Measurements from ENCODE around the gene MAP3K14. TPM values are rescaled to one million over a fixed set of nuclear protein-coding genes. Genes with fewer than 3 reads are reported as not detected.

The MAP3K14 gene
- total RNA-seq, 2 donors from 2014 or later, result 12.5 to 16.1 TPM

DNA sequence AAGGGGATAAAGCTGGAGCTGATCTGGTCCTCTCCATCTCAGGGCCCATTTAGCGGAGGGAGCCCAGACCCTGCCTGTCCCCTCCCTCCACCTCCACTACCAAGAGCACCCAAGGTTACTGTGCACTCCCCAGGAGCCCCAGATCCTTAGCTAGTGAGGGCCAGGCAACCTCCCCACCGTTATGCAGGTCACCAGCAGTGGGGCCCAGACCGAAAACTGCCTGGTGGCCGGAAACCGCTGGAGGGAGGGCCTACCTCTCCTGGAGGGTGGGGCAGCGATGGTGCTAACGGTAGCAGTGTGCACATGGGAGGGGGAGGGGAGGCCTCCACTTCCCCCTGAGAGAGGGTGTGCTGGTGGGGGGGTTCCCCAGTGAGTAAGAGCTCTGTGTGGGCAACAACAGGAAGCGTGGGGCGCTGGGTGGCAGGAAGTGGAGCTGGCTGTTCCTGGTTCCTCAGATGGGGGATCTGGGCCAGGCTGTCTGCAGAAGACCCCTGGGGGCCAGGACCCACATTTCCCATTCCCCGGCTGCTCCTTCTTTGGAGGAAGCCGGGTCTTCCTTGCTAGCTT is 90.8 kb downstream of the MAP3K14 start:
- H3K4me1 ChIP-seq (replicated peaks), result no peaks in the 10 kb centered on the region
- no peaks in the 10 kb centered on the region for H3K9me3 ChIP-seq
- H3K36me3 ChIP-seq, result no peaks in the 10 kb centered on the region
- H3K4me3 ChIP-seq, result no peak overlapping the region
- intact Hi-C loops (cut with DNase I), result no loop called here
- H3K27me3 ChIP-seq (replicated peaks; ENCODE audit: insufficient read depth), result no peaks in the 10 kb centered on the region
- 79% methylated on average over 11 of the region's 11 CpGs for WGBS
- no peak overlapping the region for H3K27ac ChIP-seq
- TF ChIP-seq, protein P1, sequence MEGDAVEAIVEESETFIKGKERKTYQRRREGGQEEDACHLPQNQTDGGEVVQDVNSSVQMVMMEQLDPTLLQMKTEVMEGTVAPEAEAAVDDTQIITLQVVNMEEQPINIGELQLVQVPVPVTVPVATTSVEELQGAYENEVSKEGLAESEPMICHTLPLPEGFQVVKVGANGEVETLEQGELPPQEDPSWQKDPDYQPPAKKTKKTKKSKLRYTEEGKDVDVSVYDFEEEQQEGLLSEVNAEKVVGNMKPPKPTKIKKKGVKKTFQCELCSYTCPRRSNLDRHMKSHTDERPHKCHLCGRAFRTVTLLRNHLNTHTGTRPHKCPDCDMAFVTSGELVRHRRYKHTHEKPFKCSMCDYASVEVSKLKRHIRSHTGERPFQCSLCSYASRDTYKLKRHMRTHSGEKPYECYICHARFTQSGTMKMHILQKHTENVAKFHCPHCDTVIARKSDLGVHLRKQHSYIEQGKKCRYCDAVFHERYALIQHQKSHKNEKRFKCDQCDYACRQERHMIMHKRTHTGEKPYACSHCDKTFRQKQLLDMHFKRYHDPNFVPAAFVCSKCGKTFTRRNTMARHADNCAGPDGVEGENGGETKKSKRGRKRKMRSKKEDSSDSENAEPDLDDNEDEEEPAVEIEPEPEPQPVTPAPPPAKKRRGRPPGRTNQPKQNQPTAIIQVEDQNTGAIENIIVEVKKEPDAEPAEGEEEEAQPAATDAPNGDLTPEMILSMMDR (IDR thresholded peaks at IDR 0.05), result no peak
- TF ChIP-seq POLR2AphosphoS5 (IDR thresholded peaks at IDR 0.05) (no peak), POLR2A (IDR thresholded peaks at IDR 0.05) (no peak)
- no peak for DNase-seq (ENCODE audit: low spot score)

DNA sequence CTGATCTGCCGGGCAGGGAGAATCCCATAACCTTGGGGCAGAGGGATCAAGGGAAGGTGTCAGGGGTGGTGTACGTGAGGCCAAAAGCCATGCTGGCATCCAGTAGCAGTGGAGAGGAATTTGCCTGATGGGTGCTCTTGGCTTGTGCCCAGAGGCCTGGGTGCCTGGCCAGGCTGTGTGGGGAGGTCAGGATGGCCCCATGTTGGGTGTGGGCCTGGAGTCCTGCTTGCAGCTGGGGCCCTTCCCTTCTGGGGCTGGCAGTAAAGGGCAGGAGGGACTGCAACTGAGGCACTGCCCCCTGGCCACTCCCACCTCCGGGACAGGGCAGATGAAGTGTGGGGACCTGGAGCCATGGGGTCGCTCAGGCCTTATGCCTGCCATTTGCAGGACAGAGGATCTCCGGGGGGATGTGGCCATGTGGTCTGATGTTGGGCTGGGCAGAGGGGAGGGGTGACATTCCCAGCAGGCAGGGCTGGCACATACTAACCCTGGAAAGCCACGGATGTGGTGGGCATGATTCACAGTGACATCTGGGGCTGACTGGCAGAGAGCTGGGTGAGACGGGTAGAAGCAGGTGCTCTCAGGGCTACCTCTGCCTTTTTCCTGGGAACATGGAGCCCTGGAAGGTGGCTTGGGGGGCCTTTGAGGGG is 91.6 kb downstream of the MAP3K14 start:
- no peaks in the 10 kb centered on the region for H3K36me3 ChIP-seq
- intact Hi-C loops (cut with DNase I), result no loop called here

DNA sequence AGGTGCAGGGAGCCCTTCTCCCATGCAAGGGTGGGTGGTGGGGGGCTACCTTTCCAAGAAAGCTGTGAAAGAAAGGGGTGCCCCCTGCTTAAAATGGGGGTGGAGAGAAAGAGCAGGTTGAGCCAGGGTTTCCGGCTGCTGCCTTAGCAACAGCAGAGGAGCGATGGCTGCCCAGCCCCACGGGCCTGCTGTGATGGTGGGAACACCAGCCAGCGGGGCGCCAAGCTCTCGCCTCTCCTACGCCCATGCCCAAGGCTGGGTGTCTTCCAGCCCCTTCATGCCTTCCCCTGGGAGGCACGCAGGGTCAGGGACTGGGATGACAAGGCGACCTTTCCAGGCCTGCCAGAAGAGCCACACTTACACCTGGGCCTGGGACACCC is 92.2 kb downstream of the MAP3K14 start:
- no peak overlapping the region for H3K27ac ChIP-seq
- no peak overlapping the region for H3K4me3 ChIP-seq

More for the DNA sequence above, 91.6 kb downstream of the MAP3K14 start:
- 86% methylated on average over 7 of the region's 7 CpGs for WGBS
- no peaks in the 10 kb centered on the region for H3K27me3 ChIP-seq (replicated peaks; ENCODE audit: insufficient read depth)
- no peak for DNase-seq (ENCODE audit: low spot score)
- no peaks in the 10 kb centered on the region for H3K4me1 ChIP-seq (replicated peaks)
- H3K9me3 ChIP-seq, result no peaks in the 10 kb centered on the region
- no peak overlapping the region for H3K27ac ChIP-seq
- TF ChIP-seq POLR2A (IDR thresholded peaks at IDR 0.05) (no peak), POLR2AphosphoS5 (IDR thresholded peaks at IDR 0.05) (no peak)
- TF ChIP-seq, protein P1 (IDR thresholded peaks at IDR 0.05), result no peak
- no peak overlapping the region for H3K4me3 ChIP-seq

DNA sequence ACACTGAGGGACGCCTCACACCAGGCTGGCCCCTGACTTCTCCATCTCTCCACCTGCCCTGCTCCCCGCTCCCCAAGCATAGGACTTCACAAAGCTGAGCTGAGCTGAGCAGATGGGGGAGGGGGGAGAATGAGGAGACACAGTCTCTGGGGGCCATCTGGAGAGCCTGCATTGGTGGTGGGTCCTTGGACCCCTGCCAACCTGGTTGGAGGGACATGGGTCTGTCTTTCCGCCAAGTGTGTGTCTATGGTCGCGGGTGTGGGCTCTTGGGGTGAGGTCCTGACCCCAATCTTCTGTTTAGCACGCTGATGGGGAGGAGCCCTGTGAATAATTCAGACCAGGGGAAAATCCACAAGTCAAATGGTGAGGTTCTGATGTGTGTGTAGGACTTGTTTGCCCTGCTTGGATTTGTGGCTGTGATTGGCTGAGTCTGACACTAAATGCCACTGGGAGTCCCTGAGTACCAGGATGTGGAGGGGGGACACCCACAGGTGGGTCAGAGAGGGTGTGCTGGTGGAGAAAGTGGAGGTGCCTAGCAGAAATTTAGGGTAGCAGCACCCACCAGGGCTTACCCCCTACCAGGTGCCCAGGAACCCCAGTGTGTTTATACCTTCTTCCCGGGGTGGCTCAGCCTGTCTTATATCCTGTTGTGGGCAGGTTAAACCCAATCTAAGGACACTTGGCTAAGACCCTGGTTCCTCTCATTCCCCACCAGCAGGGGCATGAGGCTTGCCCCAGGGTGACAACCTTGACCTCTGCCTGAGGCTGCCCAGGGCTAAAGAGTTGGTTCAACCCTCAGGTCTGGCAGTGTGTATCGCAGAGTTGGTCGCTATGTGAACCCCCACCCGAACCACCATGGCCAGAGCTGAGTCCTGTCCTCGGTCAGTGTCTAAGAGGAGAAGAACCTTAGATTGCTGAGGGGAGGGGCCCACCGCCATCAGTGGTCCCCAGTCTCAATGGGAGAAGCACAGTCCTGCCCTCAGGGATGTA is 93.0 kb downstream of the MAP3K14 start:
- H3K9me3 ChIP-seq, result no peaks in the 10 kb centered on the region
- 89% methylated on average over 12 of the region's 12 CpGs for whole genome bisulfite sequencing
- DNase-seq (ENCODE audit: low spot score), result no peak
- H3K27me3 ChIP-seq (replicated peaks; ENCODE audit: insufficient read depth), result no peaks in the 10 kb centered on the region
- no peak overlapping the region for H3K4me3 ChIP-seq
- H3K27ac ChIP-seq, result no peak overlapping the region
- no peaks in the 10 kb centered on the region for H3K36me3 ChIP-seq
- TF ChIP-seq POLR2A (IDR thresholded peaks at IDR 0.05), result no peak
- TF ChIP-seq, protein P1 (IDR thresholded peaks at IDR 0.05), result no peak
- TF ChIP-seq POLR2AphosphoS5 (IDR thresholded peaks at IDR 0.05), result no peak
- intact Hi-C loops (cut with DNase I), result no loop called here
- H3K4me1 ChIP-seq (replicated peaks), result no peaks in the 10 kb centered on the region

More for the DNA sequence above, 92.2 kb downstream of the MAP3K14 start:
- intact Hi-C loops (cut with DNase I), result no loop called here
- no peak for DNase-seq (ENCODE audit: low spot score)
- Histone ChIP-seq H3K36me3 (no peaks in the 10 kb centered on the region), H3K9me3 (no peaks in the 10 kb centered on the region), H3K27me3 (replicated peaks; ENCODE audit: insufficient read depth) (no peaks in the 10 kb centered on the region), H3K4me1 (replicated peaks) (no peaks in the 10 kb centered on the region)
- WGBS, result 88% methylated on average over 9 of the region's 9 CpGs
- no peak for TF ChIP-seq POLR2AphosphoS5 (IDR thresholded peaks at IDR 0.05)
- TF ChIP-seq POLR2A (IDR thresholded peaks at IDR 0.05), result no peak
- TF ChIP-seq, protein P1 (IDR thresholded peaks at IDR 0.05), result no peak

Measured in prostate gland (tissue), 2 donors.